HepG2 (cell line): ENCODE measurements around the gene AKAP6. TPM values are rescaled to one million over a fixed set of nuclear protein-coding genes. Genes with fewer than 3 reads are reported as not detected.

Experiments used
- ATAC-seq: fragments of 200-7000 bp; cut with Tn5 transposase; 3 replicates; pipeline ENCODE4 v1.9.1; 2020; ENCODE audit warnings: mild to moderate bottlenecking, moderate library complexity
- BruUV-seq: library from RNA; stranded (reverse); fragments of 400-500 nt; replicated peaks from 2 replicates; lab custom pipeline; 2021; lab: Mats Ljungman, UMichigan
- CTCF ChIA-PET: fragments of 300-600 bp; formaldehyde crosslinking; extraction: SDS; loops from one replicate; lab custom pipeline; 2021; ENCODE audit warnings: low total read pairs, inconsistent platforms, low intra/inter-chr PET ratio; lab: Yijun Ruan, JAX
- POLR2A ChIA-PET: fragments of 350-600 bp; sonication (Branson Sonifier 250); formaldehyde crosslinking; loops from one replicate; lab custom pipeline; 2020; ENCODE audit warnings: antibody characterized with exemption, inconsistent platforms; lab: Yijun Ruan, JAX
- DNase-seq: peaks from one replicate; pipeline ENCODE4 v3.0.0-alpha.2; 2015; ENCODE audit warnings: low spot score
- FAIRE-seq: peaks from 3 replicates; lab custom pipeline; 2011; peaks lifted over from hg19 to GRCh38; lab: Jason Lieb, UNC
- H2AFZ ChIP-seq: one replicate; pipeline ENCODE4 v1.6.1; 2011; ENCODE audit warnings: low read length, inconsistent platforms
- H3K27ac ChIP-seq: fragments of 300-600 bp; 3 replicates; pipeline ENCODE4 v1.8.0; 2011; ENCODE audit warnings: mixed run types, mild to moderate bottlenecking, mixed read lengths, low read length, inconsistent platforms; ENCODE audit not compliant: insufficient read depth; ENCODE audit errors: extremely low read length
- H3K27me3 ChIP-seq, 2 experiments: fragments of 200-600 bp in 1 of 2; 2 replicates in 1 of 2; 3 replicates in 1 of 2; pipeline versions ENCODE4 v1.6.0 to v1.8.0; 2011; ENCODE audit warnings: low read length in 2 of 2, mild to moderate bottlenecking in 2 of 2, moderate library complexity in 2 of 2, inconsistent platforms in 1 of 2; ENCODE audit not compliant: insufficient read depth in 2 of 2, control insufficient read depth in 1 of 2
- H3K36me3 ChIP-seq, 2 experiments: fragments of 200-600 bp in 1 of 2; replicated peaks in 1 of 2; 2 replicates in 1 of 2; 3 replicates in 1 of 2; pipeline versions ENCODE4 v1.5.1 to v1.8.0; 2011; ENCODE audit warnings: low read length in 2 of 2, inconsistent platforms in 1 of 2; ENCODE audit not compliant: insufficient read depth in 2 of 2, control insufficient read depth in 1 of 2
- H3K4me1 ChIP-seq: 2 replicates; pipeline ENCODE4 v1.5.1; 2012; ENCODE audit warnings: low read length, inconsistent platforms; ENCODE audit not compliant: insufficient read depth
- H3K4me2 ChIP-seq: 2 replicates; pipeline ENCODE4 v1.6.0; 2011; ENCODE audit warnings: low read depth, low read length, inconsistent platforms
- H3K4me3 ChIP-seq, 3 experiments: fragments of 200-600 bp in 1 of 3; sonication (generic), shearing (Covaris generic) in 1 of 3; replicated peaks in 1 of 3; 2 replicates each; pipeline ENCODE4 v1.5.1; 2011 to 2016; ENCODE audit warnings: low read length in 3 of 3, inconsistent platforms in 2 of 3, low read depth in 2 of 3, mild to moderate bottlenecking in 2 of 3, control low read depth in 1 of 3, mixed read lengths in 1 of 3; ENCODE audit not compliant: insufficient read depth in 1 of 3
- H3K79me2 ChIP-seq: one replicate; pipeline ENCODE4 v1.6.1; 2011; ENCODE audit warnings: low read length, inconsistent platforms; ENCODE audit not compliant: insufficient read depth
- H3K9ac ChIP-seq: 2 replicates; pipeline ENCODE4 v1.6.0; 2011; ENCODE audit warnings: mild to moderate bottlenecking, low read depth, low read length, inconsistent platforms; ENCODE audit not compliant: insufficient read depth
- H3K9me3 ChIP-seq: 2 replicates; pipeline ENCODE4 v1.5.1; 2012; ENCODE audit warnings: mild to moderate bottlenecking, low read length
- H4K20me1 ChIP-seq: 2 replicates; pipeline ENCODE4 v1.6.0; 2011; ENCODE audit warnings: inconsistent platforms, mild to moderate bottlenecking, low read length, moderate library complexity; ENCODE audit not compliant: insufficient read depth
- CENPX ChIP-seq: sonication (generic); formaldehyde crosslinking; IDR thresholded peaks from 2 replicates; pipeline ENCODE4 v1.9.0; 2021; ENCODE audit warnings: mild to moderate bottlenecking, missing genetic modification reagents, moderate library complexity
- HNRNPL ChIP-seq: fragments of 200-400 bp; formaldehyde crosslinking; IDR thresholded peaks from 2 replicates; pipeline ENCODE4 v1.6.1; 2017; ENCODE audit warnings: mild to moderate bottlenecking, low read depth, low read length
- RAD21 ChIP-seq: fragments of 450-650 bp; formaldehyde crosslinking; IDR thresholded peaks from 2 replicates; pipeline ENCODE4 v1.5.0; 2020; ENCODE audit warnings: mild to moderate bottlenecking
- SKIL ChIP-seq: sonication (generic); formaldehyde crosslinking; IDR thresholded peaks from 2 replicates; pipeline ENCODE4 v1.8.0; 2022; ENCODE audit warnings: missing genetic modification reagents, mild to moderate bottlenecking, moderate library complexity, borderline replicate concordance
- THYN1 ChIP-seq: sonication (generic); formaldehyde crosslinking; IDR thresholded peaks from 2 replicates; pipeline ENCODE4 v1.8.1; 2023; ENCODE audit warnings: low read depth, mild to moderate bottlenecking, moderate library complexity, missing genetic modification reagents, borderline replicate concordance
- ZFP1 ChIP-seq: IDR thresholded peaks from 2 replicates; pipeline ENCODE4 v1.6.1; 2016
- ZNF563 ChIP-seq: sonication (generic); formaldehyde crosslinking; IDR thresholded peaks from 2 replicates; pipeline ENCODE4 v1.8.0; 2022; ENCODE audit warnings: mild to moderate bottlenecking, moderate library complexity, missing genetic modification reagents
- ZNF776 ChIP-seq: sonication (generic); formaldehyde crosslinking; IDR thresholded peaks from 2 replicates; pipeline ENCODE4 v1.4.0; 2020; ENCODE audit warnings: mild to moderate bottlenecking, missing genetic modification reagents
- ZSCAN20 ChIP-seq: sonication (generic); formaldehyde crosslinking; IDR thresholded peaks from 2 replicates; pipeline ENCODE4 v1.4.0; 2020; ENCODE audit warnings: missing genetic modification reagents, mild to moderate bottlenecking, borderline replicate concordance
- ZSCAN9 ChIP-seq: IDR thresholded peaks from 2 replicates; pipeline ENCODE4 v1.6.1; 2016; ENCODE audit warnings: borderline replicate concordance
- WGBS: methylation state at CpG from one replicate; pipeline ENCODE4 v1.1.6; 2017; ENCODE audit warnings: low lambda C conversion rate; 5-methylcytosine and 5-hydroxymethylcytosine counted together
- in situ Hi-C: cut with HindIII; loops from 2 replicates; pipeline ENCODE4 v1.10.0; 2017; ENCODE audit warnings: low pct_unique_long_range_greater_than_20kb; ENCODE audit not compliant: extremely low pct_ligation_motif_present
- intact Hi-C: fragments of 100-400 bp; cut with micrococcal nuclease; formaldehyde crosslinking; loops from one replicate; pipeline ENCODE4 v1.10.0; 2022; ENCODE audit not compliant: unreplicated experiment
- polyA plus RNA-seq, 8 experiments: library from polyadenylated mRNA; depleted of rRNA in 3 of 8; stranded (reverse) in 7 of 8; unstranded in 1 of 8; fragments of >200 nt; fragmentation: Illumina TruSeq in 4 of 8; extraction: Trizol in 4 of 8; gene quantifications; 2 replicates each; pipeline versions ENCODE4 v1.2.1 to v1.2.3, GENCODE V29; 2011 to 2016; ENCODE audit warnings: low read depth in 4 of 8, missing spikeins in 1 of 8, mixed read lengths in 1 of 8; ENCODE audit not compliant: insufficient read depth in 1 of 8
- total RNA-seq, 5 experiments: library from RNA; depleted of rRNA; stranded (reverse); fragments of >200 nt; fragmentation: Illumina TruSeq; extraction: Trizol; gene quantifications; 2 replicates each; pipeline ENCODE4 v1.2.3, GENCODE V29; 2016; ENCODE audit warnings: low read depth in 1 of 5
- TF ChIP-seq, protein P1 (sequence below): IDR thresholded peaks from 2 replicates; pipeline ENCODE4 v1.6.1; 2018; ENCODE audit warnings: missing genetic modification reagents, mild to moderate bottlenecking, missing compliant biosample characterization
- TF ChIP-seq, protein P2 (sequence below): IDR thresholded peaks from 2 replicates; pipeline ENCODE4 v1.6.1; 2016
- TF ChIP-seq, protein P3 (sequence below): fragments of 450-650 bp; IDR thresholded peaks from 2 replicates; pipeline ENCODE4 v1.6.1; 2017
- TF ChIP-seq, protein P4 (sequence below), 2 experiments: sonication (generic) in 1 of 2; formaldehyde crosslinking in 1 of 2; IDR thresholded peaks; 2 replicates each; pipeline versions ENCODE4 v1.5.1 to v1.6.1; 2011 to 2020; ENCODE audit warnings: borderline replicate concordance in 1 of 2, low read depth in 1 of 2, low read length in 1 of 2, mild to moderate bottlenecking in 1 of 2, missing genetic modification reagents in 1 of 2, moderate library complexity in 1 of 2
- TF ChIP-seq, protein P5 (sequence below): sonication (generic); formaldehyde crosslinking; IDR thresholded peaks from 2 replicates; pipeline ENCODE4 v1.5.1; 2020; ENCODE audit warnings: mild to moderate bottlenecking, moderate library complexity, missing genetic modification reagents

AKAP6 gene
- total and polyA plus RNA-seq, 2 of the 13 experiments (the other 11 are each of a cell fraction or from before 2014, with no cell fraction given), result 1.4 TPM

DNA sequence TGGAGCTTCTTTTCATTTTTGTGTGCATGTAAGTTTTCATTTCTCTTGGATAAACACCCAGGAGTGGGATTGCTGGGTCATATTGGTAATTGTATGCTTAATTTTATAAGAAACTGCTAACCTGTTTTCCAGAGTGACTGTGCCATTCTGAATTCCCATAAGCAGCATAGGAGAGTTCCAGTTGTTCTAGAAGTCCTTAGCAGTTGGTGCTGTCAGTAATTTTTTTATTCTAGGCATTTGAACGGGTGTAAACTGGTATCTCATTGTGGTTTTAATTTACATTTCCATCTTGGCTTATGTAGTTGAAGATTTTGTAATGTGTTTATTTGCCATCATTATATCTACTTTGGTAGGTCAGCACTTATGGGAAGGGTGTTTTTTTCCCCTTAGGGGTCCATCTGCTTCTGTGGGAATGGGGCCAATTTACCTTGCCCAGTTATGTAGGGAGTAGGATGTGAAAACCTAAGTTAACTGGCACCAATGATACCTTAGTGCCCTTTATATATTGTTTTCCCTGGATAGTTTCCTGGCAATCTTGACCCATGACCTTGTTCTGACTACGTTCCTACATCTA is 202.9 kb downstream of the AKAP6 start:
- ChIA-PET POLR2A (no interaction called here), CTCF (no interaction called here)
- H3K9me3 ChIP-seq, result no peaks in the 10 kb centered on the region
- WGBS, result 2% methylated on average over 2 of the region's 2 CpGs
- H3K27me3 ChIP-seq, result no peaks in the 10 kb centered on the region
- intact Hi-C loops, result no loop called here
- FAIRE-seq (no peak), DNase-seq (no peak), ATAC-seq (no peak)
- no peak overlapping the region for H3K4me3 ChIP-seq
- in situ Hi-C loops, result no loop called here
- no TSS peak for BruUV-seq
- H2AFZ ChIP-seq, result no peak overlapping the region
- H3K4me1 ChIP-seq, result no peaks in the 10 kb centered on the region
- no peak overlapping the region for H3K9ac ChIP-seq
- no peaks in the 10 kb centered on the region for H3K79me2 ChIP-seq
- H3K4me2 ChIP-seq, result no peak overlapping the region
- no peak overlapping the region for H3K27ac ChIP-seq
- H4K20me1 ChIP-seq, result no peaks in the 10 kb centered on the region
- no peaks in the 10 kb centered on the region for H3K36me3 ChIP-seq
- TF ChIP-seq THYN1 (CRISPR knock-in tag), result no peak
- no peak for TF ChIP-seq ZFP1 (CRISPR knock-in tag)
- TF ChIP-seq ZNF563 (CRISPR knock-in tag), result no peak
- TF ChIP-seq, protein P1, sequence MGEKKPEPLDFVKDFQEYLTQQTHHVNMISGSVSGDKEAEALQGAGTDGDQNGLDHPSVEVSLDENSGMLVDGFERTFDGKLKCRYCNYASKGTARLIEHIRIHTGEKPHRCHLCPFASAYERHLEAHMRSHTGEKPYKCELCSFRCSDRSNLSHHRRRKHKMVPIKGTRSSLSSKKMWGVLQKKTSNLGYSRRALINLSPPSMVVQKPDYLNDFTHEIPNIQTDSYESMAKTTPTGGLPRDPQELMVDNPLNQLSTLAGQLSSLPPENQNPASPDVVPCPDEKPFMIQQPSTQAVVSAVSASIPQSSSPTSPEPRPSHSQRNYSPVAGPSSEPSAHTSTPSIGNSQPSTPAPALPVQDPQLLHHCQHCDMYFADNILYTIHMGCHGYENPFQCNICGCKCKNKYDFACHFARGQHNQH (CRISPR knock-in tag), result no peak
- TF ChIP-seq SKIL (CRISPR knock-in tag), result no peak
- no peak for TF ChIP-seq HNRNPL
- TF ChIP-seq, protein P2, sequence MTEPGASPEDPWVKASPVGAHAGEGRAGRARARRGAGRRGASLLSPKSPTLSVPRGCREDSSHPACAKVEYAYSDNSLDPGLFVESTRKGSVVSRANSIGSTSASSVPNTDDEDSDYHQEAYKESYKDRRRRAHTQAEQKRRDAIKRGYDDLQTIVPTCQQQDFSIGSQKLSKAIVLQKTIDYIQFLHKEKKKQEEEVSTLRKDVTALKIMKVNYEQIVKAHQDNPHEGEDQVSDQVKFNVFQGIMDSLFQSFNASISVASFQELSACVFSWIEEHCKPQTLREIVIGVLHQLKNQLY (CRISPR knock-in tag), result no peak
- TF ChIP-seq, protein P3, sequence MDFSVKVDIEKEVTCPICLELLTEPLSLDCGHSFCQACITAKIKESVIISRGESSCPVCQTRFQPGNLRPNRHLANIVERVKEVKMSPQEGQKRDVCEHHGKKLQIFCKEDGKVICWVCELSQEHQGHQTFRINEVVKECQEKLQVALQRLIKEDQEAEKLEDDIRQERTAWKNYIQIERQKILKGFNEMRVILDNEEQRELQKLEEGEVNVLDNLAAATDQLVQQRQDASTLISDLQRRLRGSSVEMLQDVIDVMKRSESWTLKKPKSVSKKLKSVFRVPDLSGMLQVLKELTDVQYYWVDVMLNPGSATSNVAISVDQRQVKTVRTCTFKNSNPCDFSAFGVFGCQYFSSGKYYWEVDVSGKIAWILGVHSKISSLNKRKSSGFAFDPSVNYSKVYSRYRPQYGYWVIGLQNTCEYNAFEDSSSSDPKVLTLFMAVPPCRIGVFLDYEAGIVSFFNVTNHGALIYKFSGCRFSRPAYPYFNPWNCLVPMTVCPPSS, result no peak
- TF ChIP-seq ZNF776 (CRISPR knock-in tag), result no peak
- TF ChIP-seq, protein P4, sequence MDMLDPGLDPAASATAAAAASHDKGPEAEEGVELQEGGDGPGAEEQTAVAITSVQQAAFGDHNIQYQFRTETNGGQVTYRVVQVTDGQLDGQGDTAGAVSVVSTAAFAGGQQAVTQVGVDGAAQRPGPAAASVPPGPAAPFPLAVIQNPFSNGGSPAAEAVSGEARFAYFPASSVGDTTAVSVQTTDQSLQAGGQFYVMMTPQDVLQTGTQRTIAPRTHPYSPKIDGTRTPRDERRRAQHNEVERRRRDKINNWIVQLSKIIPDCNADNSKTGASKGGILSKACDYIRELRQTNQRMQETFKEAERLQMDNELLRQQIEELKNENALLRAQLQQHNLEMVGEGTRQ (IDR thresholded peaks at IDR 0.05; ENCODE audit: low read depth, low read length), result no peak
- TF ChIP-seq, protein P4 (CRISPR knock-in tag; IDR thresholded peaks at IDR 0.05; ENCODE audit: borderline replicate concordance), result no peak
- no peak for TF ChIP-seq ZSCAN9 (CRISPR knock-in tag)
- no peak for TF ChIP-seq ZSCAN20 (CRISPR knock-in tag)
- TF ChIP-seq RAD21 (CRISPR knock-in tag), result no peak
- TF ChIP-seq CENPX, result no peak
- TF ChIP-seq, protein P5, sequence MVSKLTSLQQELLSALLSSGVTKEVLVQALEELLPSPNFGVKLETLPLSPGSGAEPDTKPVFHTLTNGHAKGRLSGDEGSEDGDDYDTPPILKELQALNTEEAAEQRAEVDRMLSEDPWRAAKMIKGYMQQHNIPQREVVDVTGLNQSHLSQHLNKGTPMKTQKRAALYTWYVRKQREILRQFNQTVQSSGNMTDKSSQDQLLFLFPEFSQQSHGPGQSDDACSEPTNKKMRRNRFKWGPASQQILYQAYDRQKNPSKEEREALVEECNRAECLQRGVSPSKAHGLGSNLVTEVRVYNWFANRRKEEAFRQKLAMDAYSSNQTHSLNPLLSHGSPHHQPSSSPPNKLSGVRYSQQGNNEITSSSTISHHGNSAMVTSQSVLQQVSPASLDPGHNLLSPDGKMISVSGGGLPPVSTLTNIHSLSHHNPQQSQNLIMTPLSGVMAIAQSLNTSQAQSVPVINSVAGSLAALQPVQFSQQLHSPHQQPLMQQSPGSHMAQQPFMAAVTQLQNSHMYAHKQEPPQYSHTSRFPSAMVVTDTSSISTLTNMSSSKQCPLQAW (CRISPR knock-in tag), result no peak
